ENCODE measurements around the gene CMC2. TPM values are rescaled to one million over a fixed set of nuclear protein-coding genes. Genes with fewer than 3 reads are reported as not detected.

The CMC2 gene
- total and polyA plus RNA-seq, 10 donors: 28.6 to 104 (median 54.8) TPM

DNA sequence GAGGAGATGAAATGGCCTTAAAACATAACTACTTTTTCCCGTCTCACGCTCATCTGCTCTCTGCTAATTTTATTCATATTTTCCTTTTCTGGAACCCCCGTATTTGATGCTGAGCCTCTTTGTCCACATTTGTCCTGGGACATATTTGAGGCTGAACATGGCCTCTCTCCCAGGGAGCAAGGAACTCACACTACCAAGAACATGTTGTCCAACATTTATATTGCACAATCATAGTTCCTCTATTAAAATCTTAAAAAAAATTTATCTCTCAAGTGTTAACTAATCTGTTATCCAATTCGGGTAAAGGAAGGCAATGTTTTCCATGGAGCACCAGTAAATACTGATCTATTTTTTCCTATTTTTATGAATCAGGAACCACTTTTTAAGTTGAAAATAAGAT, 60.2 kb downstream of the CMC2 start:
- Histone ChIP-seq H3K27ac (no peak overlapping the region), H3K4me1 (no peaks in the 10 kb centered on the region), H3K36me3 (no peaks in the 10 kb centered on the region), H3K27me3 (replicated peaks in 1 of 7) (peaks cover 0 to 18% (median 0%) of the 10 kb centered on the region in 7 donors), H3K9me3 (peaks cover 0 to 4% (median 0%) of the 10 kb centered on the region in 8 donors), H3K4me3 (no peak overlapping the region)
- 81 to 87% (median 83%) methylated on average over 4 of the region's 4 CpGs for WGBS, 5 donors
- no peak for DNase-seq
- TF ChIP-seq POLR2A (IDR thresholded peaks at IDR 0.05): no peak
- intact Hi-C loops (cut with DNase I; ENCODE audit: low total_unique reads): no loop called here

- Histone ChIP-seq H3K27ac (no peak overlapping the region), H3K4me1 (no peaks in the 10 kb centered on the region), H3K9me3 (peaks cover 0 to 4% (median 0%) of the 10 kb centered on the region in 8 donors), H3K4me3 (no peak overlapping the region), H3K27me3 (replicated peaks in 1 of 7) (peaks cover 0 to 11% (median 0%) of the 10 kb centered on the region in 7 donors), H3K36me3 (no peaks in the 10 kb centered on the region)
- no peak for TF ChIP-seq POLR2A (IDR thresholded peaks at IDR 0.05)
- TF ChIP-seq POLR2AphosphoS5 (IDR thresholded peaks at IDR 0.05): no peak
- TF ChIP-seq, protein P1, sequence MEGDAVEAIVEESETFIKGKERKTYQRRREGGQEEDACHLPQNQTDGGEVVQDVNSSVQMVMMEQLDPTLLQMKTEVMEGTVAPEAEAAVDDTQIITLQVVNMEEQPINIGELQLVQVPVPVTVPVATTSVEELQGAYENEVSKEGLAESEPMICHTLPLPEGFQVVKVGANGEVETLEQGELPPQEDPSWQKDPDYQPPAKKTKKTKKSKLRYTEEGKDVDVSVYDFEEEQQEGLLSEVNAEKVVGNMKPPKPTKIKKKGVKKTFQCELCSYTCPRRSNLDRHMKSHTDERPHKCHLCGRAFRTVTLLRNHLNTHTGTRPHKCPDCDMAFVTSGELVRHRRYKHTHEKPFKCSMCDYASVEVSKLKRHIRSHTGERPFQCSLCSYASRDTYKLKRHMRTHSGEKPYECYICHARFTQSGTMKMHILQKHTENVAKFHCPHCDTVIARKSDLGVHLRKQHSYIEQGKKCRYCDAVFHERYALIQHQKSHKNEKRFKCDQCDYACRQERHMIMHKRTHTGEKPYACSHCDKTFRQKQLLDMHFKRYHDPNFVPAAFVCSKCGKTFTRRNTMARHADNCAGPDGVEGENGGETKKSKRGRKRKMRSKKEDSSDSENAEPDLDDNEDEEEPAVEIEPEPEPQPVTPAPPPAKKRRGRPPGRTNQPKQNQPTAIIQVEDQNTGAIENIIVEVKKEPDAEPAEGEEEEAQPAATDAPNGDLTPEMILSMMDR (IDR thresholded peaks at IDR 0.05 in 8 of 11, conservative IDR thresholded peaks at IDR 0.05 in 3 of 11): no peak
- no peak for DNase-seq
- intact Hi-C loops (cut with DNase I; ENCODE audit: low total_unique reads): no loop called here
- WGBS, 5 donors: 75 to 89% (median 81%) methylated on average over 7 of the region's 7 CpGs
Measured at GRCh38 chr16:80940069-80940856, 66.4 kb downstream of the CMC2 start.

DNA sequence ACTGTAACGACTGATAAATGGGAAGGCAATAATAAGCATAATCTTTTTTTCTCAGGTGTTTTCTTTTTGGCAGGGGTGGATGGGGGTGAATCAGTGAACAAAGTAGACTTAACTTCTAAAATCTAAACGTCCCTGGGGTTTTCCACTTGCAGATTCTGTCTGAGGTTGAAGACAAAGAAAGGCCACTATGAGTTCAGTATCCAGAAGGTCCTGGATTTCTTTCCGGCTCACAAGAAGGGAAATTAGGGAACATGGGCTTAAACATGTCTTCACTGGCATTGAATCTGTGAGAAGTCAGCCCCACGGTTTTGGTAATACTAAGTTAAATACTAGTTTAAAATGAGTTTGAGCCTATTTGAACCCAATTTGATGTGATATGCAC, 67.8 kb downstream of the CMC2 start:
- no peaks in the 10 kb centered on the region for H3K4me1 ChIP-seq
- no peaks in the 10 kb centered on the region for H3K36me3 ChIP-seq
- no peak overlapping the region for H3K27ac ChIP-seq
- intact Hi-C loops (cut with DNase I; ENCODE audit: low total_unique reads): no loop called here
- H3K4me3 ChIP-seq: no peak overlapping the region
- peaks cover 0 to 18% (median 0%) of the 10 kb centered on the region in 7 donors for H3K27me3 ChIP-seq (replicated peaks in 1 of 7)
- TF ChIP-seq POLR2AphosphoS5 (IDR thresholded peaks at IDR 0.05): no peak
- TF ChIP-seq, protein P1 (IDR thresholded peaks at IDR 0.05 in 8 of 11, conservative IDR thresholded peaks at IDR 0.05 in 3 of 11): no peak
- TF ChIP-seq POLR2A (IDR thresholded peaks at IDR 0.05): no peak
- H3K9me3 ChIP-seq: peaks cover 0 to 4% (median 0%) of the 10 kb centered on the region in 8 donors
- 72 to 87% (median 80%) methylated on average over 4 of the region's 4 CpGs for whole genome bisulfite sequencing, 5 donors
- DNase-seq: no peak

DNA sequence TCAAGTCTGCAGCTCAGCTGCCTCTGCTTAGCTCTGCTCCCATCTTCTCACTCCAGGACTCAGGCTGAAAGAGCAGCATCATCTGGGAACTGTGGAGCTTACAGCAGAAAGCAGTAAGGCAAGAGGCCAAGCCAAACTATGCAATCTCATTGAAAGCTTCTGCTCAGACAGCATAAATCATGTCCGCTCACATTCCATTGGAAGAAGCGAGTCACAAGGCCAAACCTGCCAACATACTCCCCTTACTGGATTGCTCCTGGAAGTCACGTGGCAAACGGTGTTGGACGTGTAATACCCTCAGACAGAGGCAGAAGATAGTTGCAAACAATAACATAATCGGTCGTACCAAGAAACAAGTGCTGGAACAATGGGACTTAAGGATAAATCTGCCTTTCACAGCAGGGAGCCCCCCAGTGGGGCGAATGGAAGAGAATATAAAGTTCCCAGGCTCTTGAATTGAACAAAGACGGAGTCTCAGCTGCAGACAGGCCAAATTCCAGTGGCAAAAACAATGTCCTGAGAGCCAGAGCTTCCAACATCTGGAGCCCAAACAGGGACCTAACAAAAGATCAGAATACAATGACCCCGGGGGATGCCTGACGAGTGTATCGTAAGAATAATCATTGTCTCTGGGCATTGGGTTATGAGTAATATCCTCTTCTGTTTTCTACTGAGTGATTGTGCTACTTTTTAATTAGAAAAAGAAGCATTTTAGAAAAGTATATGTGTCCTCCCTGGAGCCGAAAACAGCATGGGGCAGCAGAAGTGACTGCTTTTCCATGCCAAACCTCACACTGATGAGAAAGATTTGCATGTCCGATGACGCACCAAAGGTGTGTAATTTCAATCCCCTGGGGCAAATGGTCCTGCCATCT, 68.4 kb downstream of the CMC2 start:
- TF ChIP-seq, protein P1 (IDR thresholded peaks at IDR 0.05 in 8 of 11, conservative IDR thresholded peaks at IDR 0.05 in 3 of 11): no peak
- TF ChIP-seq POLR2AphosphoS5 (IDR thresholded peaks at IDR 0.05) (no peak), POLR2A (IDR thresholded peaks at IDR 0.05) (no peak)
- Histone ChIP-seq H3K4me3 (no peak overlapping the region), H3K36me3 (no peaks in the 10 kb centered on the region), H3K27ac (no peak overlapping the region), H3K27me3 (replicated peaks in 1 of 7) (peaks cover 0 to 25% (median 6%) of the 10 kb centered on the region in 7 donors), H3K9me3 (peaks cover 0 to 4% (median 0%) of the 10 kb centered on the region in 8 donors), H3K4me1 (peaks cover 0 to 1% (median 0%) of the 10 kb centered on the region in 6 donors)
- intact Hi-C loops (cut with DNase I; ENCODE audit: low total_unique reads): no loop called here
- no peak for DNase-seq
- whole genome bisulfite sequencing, 5 donors: 71 to 85% (median 82%) methylated on average over 15 of the region's 15 CpGs

All from spleen (tissue), 11 donors.